ENCODE measurements around the gene FAM3A.
"Not testable (repeated sequence)": the region's sequence is repeated elsewhere in the genome, so short reads cannot be mapped to it uniquely, and the experiment has no call there.

Gene FAM3A

DNA sequence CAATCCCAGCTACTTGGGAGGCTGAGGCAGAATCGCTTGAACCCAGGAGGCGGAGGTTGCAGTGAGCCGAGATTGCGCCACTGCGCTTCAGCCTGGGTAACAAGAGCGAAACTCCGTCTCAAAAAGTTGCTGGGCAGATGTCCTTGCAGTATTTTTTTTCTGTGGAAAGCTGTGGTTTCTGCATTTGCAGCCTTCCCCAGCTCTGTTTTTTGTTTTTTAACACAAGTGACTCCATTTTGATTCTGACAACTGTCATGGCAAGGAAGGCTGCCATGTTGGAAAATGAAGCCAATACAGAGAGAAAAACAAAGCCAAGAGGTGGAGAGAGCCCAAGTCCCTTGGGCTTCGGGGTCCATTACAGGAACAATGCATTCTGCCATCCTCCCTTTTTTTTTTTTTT, 13.9 kb downstream of the FAM3A start:
- DNase-seq: no peak

DNA sequence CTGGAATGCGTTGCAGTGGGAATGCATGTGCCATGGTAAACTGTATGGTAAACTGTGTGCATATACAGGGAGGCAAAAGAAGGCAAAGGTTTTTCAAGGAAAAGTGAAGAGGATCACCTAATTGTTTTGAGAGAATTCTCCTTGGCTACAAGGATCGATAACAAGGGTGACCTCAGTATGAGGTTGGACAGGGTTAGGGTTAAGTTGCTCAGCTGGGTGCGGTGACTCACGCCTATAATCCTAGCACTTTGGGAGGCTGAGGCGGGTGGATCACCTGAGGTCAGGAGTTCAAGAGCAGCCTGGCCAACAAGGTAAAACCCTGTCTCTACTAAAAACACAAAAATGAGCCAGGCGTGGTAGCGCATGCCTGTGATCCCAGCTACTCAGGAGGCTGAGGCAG, 14.6 kb downstream of the FAM3A start:
- DNase-seq: not testable (repeated sequence)

DNA sequence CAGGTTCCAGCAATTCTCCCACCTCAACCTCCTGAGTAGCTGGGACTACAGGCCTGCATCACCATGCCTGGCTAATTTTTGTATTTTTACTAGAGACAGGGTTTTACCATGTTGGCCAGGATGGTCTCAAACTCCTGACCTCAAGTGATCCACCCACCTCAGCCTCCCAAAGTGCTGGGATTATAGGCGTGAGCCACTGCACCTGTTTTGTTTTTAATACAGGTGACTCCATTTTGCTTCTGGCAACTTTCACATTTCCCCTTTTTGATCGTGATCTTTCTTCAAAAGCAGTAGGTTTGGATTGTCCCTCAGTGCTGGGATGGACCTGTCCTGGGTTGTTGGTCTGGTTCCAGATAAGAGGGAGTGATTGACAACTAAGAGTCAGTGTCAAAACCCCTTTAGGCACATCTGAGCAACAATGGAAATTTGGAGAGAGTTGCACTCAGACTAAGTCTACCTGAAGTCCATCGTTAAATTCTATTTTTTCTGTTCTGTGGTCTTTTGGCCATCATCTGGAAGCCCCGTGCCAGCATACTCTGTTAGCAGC, 19.4 kb downstream of the FAM3A start:
- not testable (repeated sequence) for DNase-seq

DNA sequence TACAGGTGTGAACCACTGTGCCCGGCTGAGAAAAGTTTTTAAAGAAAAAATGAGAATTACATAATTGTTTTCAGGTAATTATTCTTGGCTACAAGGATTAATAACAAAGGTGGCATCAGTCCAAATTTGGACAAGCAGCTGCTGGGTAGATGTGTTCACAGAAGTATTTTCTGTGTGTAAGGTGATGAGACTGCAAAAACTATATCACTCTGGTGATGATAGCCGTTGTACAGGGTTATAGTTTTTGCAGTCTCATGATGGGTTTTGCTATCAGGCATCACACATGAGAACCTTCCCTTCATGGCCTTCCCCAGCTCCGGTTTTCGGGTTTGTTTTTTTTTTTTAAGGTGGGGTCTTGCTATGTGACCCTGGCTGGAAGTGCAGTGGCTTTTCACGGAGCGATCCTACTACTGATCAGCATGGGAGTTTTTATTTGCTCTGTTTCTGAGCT, 20.5 kb downstream of the FAM3A start:
- no peak for DNase-seq

DNA sequence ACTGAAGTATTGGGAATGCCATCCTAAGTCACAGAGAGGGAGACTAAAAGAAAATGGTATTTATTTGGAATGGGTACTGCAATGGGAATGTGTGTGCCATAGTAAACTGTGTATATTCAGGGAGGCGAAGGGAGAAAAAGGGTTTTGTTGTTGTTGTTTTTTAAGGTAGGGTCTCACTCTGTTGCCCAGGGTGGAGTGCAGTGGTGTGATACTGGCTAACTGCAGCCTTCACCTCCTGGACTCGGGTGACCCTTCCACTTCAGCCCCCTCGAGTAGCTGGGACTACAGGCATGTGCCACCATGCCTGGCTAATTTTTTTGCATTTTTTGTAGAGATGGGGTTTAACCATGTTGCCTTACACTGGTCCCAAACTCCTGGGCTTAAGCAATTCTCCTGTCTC, 21.3 kb downstream of the FAM3A start:
- DNase-seq: no peak

DNA sequence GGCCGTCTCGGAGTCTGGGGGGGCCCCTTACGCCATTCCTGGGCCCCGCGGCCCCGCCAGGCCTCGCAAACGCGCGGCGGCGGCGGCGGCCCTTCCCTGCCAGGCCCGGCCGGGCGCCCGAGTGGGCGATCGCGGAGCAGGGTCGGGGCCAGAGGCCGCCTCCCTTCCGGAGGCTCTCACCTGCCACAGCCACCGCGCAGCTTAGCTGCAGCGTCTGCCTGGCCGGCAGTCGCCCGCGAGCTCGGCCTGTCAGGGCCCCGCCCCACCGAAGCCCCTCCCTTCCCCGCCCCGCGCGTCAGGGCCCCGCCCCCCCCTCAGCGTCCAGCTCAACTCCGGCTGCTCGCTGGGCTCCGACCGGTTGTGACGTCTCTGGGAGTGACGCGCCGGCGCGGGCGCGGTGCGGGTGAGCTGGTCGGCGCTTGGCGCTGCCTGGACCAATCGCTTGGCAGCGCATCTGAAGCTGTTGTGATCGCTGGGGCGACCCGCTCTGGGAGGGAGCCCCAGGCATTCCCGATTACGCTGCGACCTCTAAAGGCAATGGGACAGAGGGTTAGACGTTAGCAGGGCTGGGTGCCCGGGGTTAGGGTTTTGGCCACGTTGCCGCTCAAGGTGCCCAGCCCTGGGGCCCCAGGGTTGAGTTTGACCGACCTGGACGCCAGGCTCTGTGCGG, 25.5 kb downstream of the FAM3A start, which contains the start of gene SLC10A3:
TSS of gene SLC10A3 (minus strand) at position 216 of the 670 bp plus-strand sequence. CDS start 1,689 bp downstream, outside the sequence.
- peak; percentile 53 for DNase-seq

DNA sequence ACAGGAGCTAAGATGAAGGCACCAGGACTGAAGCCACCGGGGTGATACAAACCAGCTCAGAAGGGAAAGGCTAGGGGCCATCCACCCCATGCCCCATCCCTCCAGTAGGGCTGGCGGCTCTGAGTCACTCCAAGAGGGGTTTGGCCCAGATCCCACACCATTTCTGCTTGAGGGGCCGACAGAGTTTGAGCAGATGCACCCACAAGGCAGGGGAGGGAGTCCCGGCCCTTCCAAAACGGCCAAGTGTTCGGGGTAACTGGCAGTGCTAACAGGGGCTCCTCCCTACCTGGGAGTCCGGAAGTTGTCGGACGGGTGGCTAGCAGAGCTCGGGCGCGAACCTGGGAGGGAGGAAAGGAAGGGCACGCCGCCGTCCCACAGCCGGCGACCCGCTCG, 26.0 kb downstream of the FAM3A start:
- no peak for DNase-seq

DNA sequence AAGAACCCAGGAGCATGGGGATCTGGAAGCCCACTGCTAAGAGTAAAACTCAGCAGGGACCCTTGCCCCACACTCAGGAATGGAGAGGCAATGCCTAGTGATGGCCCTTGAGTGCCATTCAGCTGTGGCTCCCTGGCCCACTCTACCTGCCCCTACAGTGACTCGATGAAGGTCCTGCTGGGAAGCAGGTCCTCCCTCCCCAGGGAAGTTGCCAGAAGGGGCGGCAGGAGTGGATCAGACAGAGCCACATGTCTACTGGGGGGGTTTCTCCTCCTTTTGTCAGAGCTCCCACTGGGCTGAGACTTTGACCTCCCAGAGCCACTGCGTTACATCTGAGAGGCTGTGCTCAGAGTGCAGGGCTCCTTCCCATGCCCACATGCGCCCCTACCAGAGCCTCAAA, 26.9 kb downstream of the FAM3A start:
- DNase-seq: no peak

DNA sequence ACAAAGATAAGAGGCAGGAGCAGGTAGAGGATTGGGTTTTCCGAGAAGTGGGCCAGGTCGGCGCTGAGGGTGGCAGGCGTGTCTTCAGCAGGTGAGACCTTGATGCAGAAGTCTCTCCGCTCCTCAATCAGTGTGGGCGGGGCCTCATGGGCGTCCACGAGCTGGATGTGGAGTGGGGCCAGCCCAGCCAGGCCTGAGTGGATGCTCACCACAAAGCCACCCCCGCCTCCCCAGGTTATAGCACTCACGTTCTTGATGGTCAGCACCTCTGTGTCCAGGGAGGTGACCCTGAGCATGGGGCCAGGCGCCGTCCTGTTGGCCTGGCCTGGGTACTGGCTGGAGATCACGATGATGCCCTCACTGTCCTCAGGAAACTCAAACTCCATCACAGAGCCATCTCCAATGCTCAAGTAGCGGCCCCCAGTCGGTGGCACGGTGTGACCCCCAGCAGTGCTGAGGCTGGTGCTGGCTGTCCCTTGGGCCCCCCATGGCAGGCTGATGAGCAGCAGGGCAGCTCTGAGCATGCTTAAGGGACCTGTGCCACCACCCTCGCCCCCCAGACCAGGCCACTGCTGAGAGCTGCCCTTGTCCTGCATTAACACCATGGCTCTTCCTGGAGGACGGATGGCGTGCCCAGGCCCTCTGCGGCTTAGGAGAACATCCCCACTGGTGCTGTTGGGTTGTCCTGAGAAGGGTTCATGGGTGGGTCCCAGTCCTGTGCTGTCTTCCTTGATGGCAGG, 27.5 kb downstream of the FAM3A start:
- DNase-seq: no peak

DNA sequence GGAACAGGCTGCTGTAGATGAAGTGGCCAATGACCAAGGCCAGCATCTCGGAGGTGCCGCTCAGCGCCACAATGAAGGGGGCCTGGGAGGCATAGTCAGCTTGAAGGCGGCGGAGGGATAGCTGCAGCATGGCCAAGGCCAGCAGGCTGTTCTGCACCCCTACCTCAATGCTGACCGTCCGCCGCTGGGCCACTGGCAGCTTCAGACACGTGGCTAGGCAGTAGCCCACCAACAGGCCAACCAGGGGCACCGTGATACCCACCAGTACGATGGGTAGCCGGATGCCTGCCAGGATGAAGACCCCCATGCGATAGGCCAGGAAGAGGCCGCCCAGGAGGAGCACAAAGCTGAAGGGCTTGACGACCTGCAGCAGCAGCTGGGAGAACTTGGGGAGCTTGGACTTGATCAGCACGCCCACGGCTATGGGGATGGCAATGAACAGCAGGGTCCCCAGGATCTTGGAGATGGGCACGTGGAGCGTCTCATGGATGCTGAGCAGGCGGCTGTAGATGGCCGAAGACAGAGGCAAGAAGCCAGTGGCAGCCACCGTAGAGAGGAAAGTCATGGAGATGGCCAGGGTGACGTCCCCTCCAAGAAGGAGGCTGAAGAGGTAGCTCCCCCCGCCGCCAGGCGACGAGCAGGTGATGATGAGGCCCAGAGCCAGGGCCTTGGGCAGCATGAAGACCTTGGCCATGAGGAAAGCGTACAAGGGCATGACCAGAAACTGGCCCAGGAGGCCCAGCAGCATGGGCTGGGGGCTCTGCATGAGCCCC, 28.3 kb downstream of the FAM3A start:
- DNase-seq: no peak

DNA sequence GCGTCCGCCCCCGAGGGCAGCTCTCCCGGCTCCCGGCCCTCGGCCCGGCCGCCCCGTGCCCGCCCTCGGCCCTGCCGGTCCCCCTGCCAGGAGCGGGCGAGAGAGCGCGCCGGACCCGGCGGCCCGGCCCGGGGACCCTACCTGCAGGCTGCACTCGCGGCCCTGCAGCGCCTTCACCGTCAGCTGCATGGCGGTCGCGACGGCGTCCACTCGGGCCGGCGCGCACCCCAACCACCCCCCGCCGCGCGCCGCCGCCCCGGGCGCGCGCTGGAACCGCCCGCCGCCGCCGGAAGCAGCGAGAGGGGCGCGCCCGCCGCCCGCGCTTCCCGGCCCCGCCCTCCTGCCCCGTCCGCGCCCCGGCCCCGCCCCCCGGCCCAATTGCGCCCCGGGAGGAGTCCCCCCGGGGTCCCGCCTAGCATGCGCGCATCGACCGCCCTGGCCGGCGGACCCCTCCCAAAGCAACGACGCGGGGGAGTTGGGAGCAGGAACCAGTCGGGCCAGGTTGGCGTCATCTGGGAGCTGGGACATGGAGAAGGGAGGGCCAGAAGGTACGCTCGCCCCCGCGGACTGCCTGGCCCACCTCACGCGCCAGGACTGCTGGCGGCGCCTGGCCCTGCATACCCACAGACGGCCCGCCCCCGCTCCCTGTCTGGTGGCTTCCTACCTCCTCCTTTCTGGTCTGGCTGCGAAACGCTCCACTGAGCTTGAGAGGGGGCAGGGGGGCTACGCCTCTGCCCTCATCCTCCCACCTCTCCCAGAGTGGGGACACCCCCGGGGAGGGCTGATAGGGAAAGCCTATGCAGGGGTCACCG, 29.4 kb downstream of the FAM3A start, which contains the start of gene UBL4A:
TSS of gene UBL4A (minus strand) at position 220 of the 812 bp plus-strand sequence. CDS start at position 189, 31 bp downstream.
- DNase-seq: no peak

DNA sequence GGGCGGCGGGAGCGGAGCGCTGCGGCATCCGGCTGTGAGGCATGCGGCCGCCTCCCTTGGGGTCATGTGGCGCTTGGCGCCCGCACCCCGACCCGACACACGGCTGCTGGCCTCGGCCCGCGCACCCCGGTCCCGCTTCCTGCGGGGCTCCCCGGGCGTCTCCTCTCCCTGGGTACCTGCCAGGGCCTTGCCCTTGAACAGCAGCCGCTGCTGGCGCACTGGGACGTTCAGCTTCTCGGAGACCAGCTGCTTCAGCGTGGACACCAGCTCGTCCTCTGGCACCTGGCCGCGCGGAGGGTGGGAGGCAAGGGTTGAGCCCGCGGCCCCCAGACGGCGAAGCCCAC, 30.0 kb downstream of the FAM3A start:
- DNase-seq: no peak

DNA sequence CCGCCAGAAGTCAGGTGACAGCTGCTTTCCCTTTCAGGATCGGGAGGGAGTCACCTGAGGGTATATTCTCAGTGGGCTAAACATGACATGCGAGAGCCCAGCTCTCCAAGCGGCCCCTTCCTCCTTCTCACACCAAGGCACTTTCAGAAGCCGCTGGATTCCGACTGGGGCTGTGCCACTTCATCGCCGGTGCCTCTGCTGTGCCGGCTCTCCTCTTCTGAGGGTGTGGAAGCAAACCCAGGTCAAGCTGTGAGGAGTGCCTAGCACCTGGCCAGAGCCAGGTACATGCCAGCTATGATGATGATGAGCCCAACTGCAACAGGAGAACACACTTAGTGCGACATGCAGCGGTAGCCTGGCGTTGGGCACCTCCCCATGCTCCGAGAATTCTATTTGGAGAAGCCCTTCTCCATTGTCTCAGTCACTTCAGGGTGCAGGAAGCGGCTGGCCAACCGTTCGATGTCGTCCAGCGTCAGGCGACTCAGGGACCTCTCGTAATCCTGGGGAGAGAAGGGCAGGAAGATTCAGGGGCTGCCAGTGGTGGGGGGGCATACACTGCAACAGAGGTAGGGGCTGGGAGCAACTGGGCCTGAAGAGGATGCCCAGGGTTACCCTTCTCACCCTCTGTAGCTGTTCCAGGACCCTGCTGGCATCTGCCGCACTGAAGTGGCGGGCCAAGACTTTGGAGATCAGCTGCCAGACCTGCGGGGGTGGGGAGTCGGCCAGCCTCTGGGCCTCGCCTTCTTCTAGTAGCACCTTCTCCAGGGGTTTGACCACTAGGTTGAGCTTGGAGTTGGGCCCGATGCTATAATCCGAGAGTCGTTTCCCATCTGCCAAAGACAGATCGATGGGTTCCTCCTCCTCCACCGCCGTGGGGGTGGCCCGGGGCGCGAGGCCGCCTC, 30.6 kb downstream of the FAM3A start:
- DNase-seq: no peak

DNA sequence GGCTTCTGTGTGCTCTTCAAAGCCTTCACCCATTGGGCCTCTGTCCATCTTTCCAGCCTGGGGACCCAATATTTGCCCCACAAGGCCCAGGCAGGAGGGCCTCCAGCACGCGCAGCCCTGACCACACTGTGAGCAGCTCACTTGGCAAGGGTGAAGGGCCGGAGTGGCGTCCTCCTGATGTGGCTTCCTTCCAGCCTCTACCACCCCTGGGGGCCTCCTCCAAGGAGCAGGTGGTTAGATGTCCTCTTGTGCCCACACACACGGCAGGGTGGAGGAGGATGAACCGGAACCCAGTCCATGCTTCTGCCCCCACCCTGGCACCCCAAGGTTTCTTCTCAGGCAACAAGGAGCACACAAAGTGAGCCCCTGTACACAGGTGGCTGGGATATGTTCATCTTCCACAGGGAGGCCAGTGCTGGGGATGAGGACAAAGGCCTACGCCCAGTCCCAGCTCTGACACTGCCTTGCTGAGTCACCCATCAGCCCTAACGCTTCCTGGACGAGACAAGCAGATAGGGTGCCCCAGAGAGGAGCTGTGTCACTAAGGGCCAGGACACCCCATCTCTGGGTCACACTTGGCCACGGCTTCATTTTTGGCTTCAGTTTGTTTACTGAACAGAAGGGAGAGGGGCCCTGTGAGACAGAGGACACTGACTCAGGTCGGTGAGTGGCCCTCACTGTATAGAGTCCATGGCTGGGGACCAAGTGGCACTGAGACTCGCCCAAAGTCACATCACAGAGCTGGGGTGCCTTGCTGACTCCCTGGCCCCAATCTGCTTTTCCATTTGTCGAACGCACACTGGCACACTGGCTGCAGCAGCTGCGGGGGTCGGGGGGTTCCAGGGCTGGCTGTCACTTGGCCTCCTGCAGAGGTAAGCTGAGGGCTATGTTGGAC, 31.5 kb downstream of the FAM3A start:
- no peak for DNase-seq

DNA sequence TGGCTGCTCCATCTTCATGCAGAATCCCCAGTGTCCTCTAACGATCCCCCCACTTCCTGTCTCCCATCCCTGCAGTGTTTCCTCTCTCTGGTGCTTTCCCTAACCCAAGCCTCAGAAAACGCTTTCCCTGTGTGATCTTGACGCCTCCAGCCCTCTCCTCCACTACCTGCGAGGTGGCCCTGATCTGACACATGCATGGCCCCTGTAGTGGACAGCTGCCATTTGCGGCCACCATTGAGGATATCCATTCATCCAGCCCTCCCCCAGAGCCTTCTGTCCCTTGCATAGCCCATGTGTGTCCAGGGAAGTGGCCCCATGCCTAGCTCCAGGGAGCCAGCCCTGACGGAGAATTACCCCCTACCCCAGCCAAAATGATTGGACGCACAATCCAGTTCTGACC, 32.7 kb downstream of the FAM3A start:
- no peak for DNase-seq

DNA sequence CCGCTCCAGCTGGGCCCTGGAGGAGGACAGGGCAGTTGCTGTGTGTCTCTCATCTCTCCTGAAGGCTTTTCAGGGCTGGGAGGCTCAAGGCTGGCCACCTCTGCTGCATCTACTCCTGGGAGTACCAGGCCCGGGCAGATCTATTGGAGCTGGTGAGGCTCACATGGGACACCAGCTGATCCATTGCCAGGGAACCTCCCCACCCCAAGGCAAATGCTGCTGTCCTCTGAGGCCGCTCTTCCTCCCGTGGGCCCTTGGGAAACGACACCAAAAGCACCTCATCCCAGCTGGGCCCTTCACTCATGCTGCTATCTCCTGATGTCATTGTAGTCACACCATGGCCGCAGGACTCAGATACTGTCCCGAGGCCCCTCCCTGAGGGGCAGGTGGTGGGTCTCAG, 33.2 kb downstream of the FAM3A start:
- no peak for DNase-seq

DNA sequence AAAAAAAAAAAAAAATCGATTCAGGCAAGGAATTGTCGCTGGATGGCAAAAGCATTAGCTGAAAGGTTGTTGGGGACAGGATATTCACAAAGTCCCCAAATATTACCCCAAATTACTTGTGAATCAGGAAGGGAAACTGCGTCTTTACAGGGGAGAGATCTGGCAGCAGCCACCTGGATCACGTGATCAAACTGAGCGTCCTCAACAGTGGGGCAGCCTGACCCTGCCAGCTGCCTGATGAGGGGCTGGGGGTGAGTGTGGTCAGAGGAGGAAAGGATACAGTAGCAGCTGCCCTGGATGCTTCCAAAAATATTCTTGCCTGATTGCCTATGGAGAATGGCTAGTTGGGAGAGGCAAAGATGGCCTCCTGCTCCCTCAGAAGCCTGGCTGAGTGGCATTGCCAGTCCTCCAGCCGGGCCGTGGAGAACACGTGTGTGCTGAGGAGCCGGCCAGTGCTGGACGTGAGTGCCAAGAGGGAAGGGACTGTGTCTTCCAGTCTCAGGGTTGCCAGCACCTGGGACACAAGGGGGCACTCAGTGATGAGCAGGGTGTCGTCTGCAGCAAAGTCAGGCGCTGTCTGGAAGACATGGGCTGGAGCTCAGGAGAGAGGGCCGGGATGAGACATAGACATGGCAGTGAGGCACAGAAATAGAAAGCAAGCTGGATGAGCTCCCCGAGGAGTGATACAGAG, 34.0 kb downstream of the FAM3A start:
- no peak for DNase-seq

DNA sequence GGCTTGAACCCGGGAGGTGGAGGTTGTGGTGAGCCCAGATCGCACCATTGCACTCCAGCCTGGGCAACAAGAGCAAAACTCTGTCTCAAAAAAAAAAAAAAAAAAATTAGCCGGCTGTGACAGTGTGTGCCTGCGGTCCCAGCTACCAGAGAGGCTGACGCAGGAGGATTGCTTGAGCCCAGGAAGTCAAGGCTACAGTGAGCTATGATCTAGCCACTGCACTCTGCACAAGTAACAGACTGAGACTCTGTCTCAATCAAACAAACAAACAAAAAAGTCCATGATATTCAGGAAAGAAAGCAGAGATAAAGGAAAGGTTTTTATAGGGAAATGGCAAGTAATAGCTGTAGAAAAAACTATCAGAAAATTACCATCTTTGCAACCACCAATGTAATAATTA, 34.8 kb downstream of the FAM3A start:
- DNase-seq: no peak

DNA sequence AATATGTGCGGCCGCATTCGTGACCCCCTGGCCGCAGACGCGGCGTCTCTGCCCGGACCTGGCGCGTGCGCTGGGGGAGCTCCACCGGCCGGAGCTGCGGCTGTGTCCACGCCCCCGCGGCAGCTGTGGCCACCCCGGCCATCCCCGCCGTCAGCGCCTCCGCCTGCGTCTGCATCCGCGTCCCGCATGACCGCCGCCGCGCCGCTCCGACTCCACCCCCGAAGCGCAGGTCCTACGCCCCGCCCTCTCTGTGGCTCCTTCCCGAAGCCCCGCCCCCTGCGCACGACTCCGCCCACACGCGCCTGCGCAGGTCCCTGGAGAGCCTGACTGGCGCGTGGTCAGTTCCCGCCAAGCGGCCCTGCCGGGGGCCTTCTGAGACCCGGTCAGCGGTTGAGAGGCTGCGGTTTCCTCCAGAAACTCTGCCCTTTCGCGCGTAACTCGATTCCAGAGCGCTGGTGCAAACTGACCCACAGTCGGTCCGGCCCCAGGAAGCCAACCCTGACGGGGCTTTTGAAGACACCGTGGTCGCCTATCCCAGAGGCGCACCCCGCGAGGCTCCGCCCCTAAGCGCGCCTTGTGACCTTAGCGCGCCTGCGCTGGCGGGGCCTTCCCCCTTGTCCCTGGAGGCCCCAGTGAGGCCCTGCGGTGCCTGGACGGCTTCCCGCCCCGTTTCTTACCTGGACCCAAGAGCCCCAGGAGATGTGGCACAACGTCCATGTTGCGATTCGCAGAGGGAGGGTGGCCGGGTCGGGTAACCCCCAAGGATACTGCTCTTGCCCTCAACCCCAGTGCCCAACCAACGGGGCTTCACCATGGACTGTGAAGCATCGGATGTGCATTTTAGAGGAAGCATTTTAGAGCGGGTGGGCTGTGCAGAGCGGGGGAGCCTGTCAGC, 37.1 kb downstream of the FAM3A start, which contains the start of gene LAGE3:
TSS of gene LAGE3 (minus strand) at position 554 of the 895 bp plus-strand sequence. CDS start at position 188, 366 bp downstream.
- peak; percentile 57 for DNase-seq
